SK-N-DZ (cell line): ENCODE results near the gene DCXR.

Source experiments
- DNase-seq: peaks from one replicate; pipeline ENCODE4 v3.0.0-alpha.2; 2015; ENCODE audit warnings: low spot score

Gene DCXR

GRCh38 chr17:82055023-82055964 is 17.8 kb upstream of the DCXR start:
- DNase-seq = no peak

- no peak for DNase-seq
These were observed 17.0 kb upstream of the DCXR start for GRCh38 chr17:82054351-82055022.

- DNase-seq = no peak
These were observed 16.2 kb upstream of the DCXR start for GRCh38 chr17:82053556-82054263.

GRCh38 chr17:82053130-82053529 is 15.6 kb upstream of the DCXR start:
- no peak for DNase-seq

- no peak for DNase-seq
These were observed 15.2 kb upstream of the DCXR start for GRCh38 chr17:82052638-82053059.

- peak; percentile 56 for DNase-seq
These were observed 14.5 kb upstream of the DCXR start, which contains the start of the genes GPS1 and RFNG for GRCh38 chr17:82051776-82052637. Gene GPS1, plus strand, starts transcription at chr17:82051898. Its CDS starts 34 bp downstream, at chr17:82051932. Gene RFNG, minus strand, starts transcription at chr17:82051811. Its CDS starts 45 bp downstream, at chr17:82051766.

GRCh38 chr17:82050761-82051641 is 13.5 kb upstream of the DCXR start:
- DNase-seq = no peak

GRCh38 chr17:82050152-82050760 is 12.8 kb upstream of the DCXR start:
- no peak for DNase-seq

GRCh38 chr17:82049521-82049971 is 12.0 kb upstream of the DCXR start:
- no peak for DNase-seq

- no peak for DNase-seq
These were observed 11.6 kb upstream of the DCXR start for GRCh38 chr17:82049106-82049505.

- DNase-seq = no peak
These were observed 11.1 kb upstream of the DCXR start for GRCh38 chr17:82048571-82048971.

GRCh38 chr17:82047914-82048570 is 10.5 kb upstream of the DCXR start:
- no peak for DNase-seq

GRCh38 chr17:82047379-82047778 is 9.9 kb upstream of the DCXR start:
- no peak for DNase-seq

GRCh38 chr17:82046903-82047302 is 9.4 kb upstream of the DCXR start:
- no peak for DNase-seq

GRCh38 chr17:82045936-82046484 is 8.5 kb upstream of the DCXR start:
- no peak for DNase-seq

- DNase-seq = no peak
These were observed 6.0 kb upstream of the DCXR start for GRCh38 chr17:82043507-82043906.

GRCh38 chr17:82042649-82043048 is 5.2 kb upstream of the DCXR start:
- DNase-seq = no peak

- no peak for DNase-seq
These were observed 3.8 kb upstream of the DCXR start for GRCh38 chr17:82041144-82041814.
